GF-D8 (cell line): ENCODE results near the gene SMURF2.
"Not testable (repeated sequence)": the region's sequence is repeated elsewhere in the genome, so short reads cannot be mapped to it uniquely, and the experiment has no call there.

ENCODE experiments used
- DNase-seq: peaks from one replicate; lab custom pipeline; 2025; lab: John Stamatoyannopoulos, UW

Gene SMURF2

GRCh38 chr17:64661976-64662773, at the start of gene SMURF2:
TSS of gene SMURF2 (minus strand) at chr17:64662307. CDS start at chr17:64661880, 427 bp downstream.
- peak; percentile 48 for DNase-seq

GRCh38 chr17:64709481-64709880, 47.4 kb upstream of the SMURF2 start:
- DNase-seq: no peak

- peak; percentile 51 for DNase-seq
Measured at GRCh38 chr17:64707050-64707591, 45.0 kb upstream of the SMURF2 start.

GRCh38 chr17:64706224-64707049, 44.3 kb upstream of the SMURF2 start:
- DNase-seq: no peak

- DNase-seq: no peak
Measured at GRCh38 chr17:64702815-64703214, 40.7 kb upstream of the SMURF2 start.

GRCh38 chr17:64698725-64699124, 36.6 kb upstream of the SMURF2 start:
- no peak for DNase-seq

- DNase-seq: no peak
Measured at GRCh38 chr17:64694207-64694606, 32.1 kb upstream of the SMURF2 start.

- DNase-seq: no peak
Measured at GRCh38 chr17:64692187-64692586, 30.1 kb upstream of the SMURF2 start.

- DNase-seq: no peak
Measured at GRCh38 chr17:64689106-64689505, 27.0 kb upstream of the SMURF2 start.

- DNase-seq: no peak
Measured at GRCh38 chr17:64688481-64688880, 26.4 kb upstream of the SMURF2 start.

GRCh38 chr17:64687961-64688360, 25.9 kb upstream of the SMURF2 start:
- DNase-seq: no peak

- no peak for DNase-seq
Measured at GRCh38 chr17:64687376-64687775, 25.3 kb upstream of the SMURF2 start.

- DNase-seq: no peak
Measured at GRCh38 chr17:64686705-64687104, 24.6 kb upstream of the SMURF2 start.

GRCh38 chr17:64685705-64686104, 23.6 kb upstream of the SMURF2 start:
- no peak for DNase-seq

- no peak for DNase-seq
Measured at GRCh38 chr17:64683796-64684195, 21.7 kb upstream of the SMURF2 start.

GRCh38 chr17:64682261-64683181, 20.4 kb upstream of the SMURF2 start:
- DNase-seq: no peak

- DNase-seq: no peak
Measured at GRCh38 chr17:64679710-64680216, 17.7 kb upstream of the SMURF2 start.

GRCh38 chr17:64676763-64677162, 14.7 kb upstream of the SMURF2 start:
- no peak for DNase-seq

GRCh38 chr17:64670843-64671590, 8.9 kb upstream of the SMURF2 start:
- DNase-seq: not testable (repeated sequence)

- not testable (repeated sequence) for DNase-seq
Measured at GRCh38 chr17:64667807-64668721, 6.0 kb upstream of the SMURF2 start.
